Lung (tissue), 12 donors: ENCODE measurements around the gene OSBPL3. TPM values are rescaled to one million over a fixed set of nuclear protein-coding genes. Genes with fewer than 3 reads are reported as not detected.

Experiments used
- ATAC-seq: fragments of 200-7000 bp; cut with Tn5 transposase; one replicate; pipeline ENCODE4 v1.9.1; 2020; ENCODE audit warnings: moderate number of reproducible peaks; ENCODE audit not compliant: insufficient read depth, low FRiP score
- DNase-seq, 3 donors: peaks; one replicate each; pipeline ENCODE4 v3.0.0-alpha.2; 2013 to 2017
- H3K27ac ChIP-seq, 2 donors: one replicate each; pipeline ENCODE4 v1.5.1; 2013; ENCODE audit warnings: mild to moderate bottlenecking in 2 of 2, moderate library complexity in 2 of 2, control low read depth in 1 of 2, inconsistent platforms in 1 of 2, low read depth in 1 of 2, low read length in 1 of 2
- H3K27me3 ChIP-seq, 3 donors: one replicate each; pipeline ENCODE4 v1.5.1; 2013; ENCODE audit warnings: low read length in 2 of 3; ENCODE audit not compliant: control insufficient read depth in 3 of 3, insufficient read depth in 3 of 3
- H3K36me3 ChIP-seq, 4 donors: one replicate each; pipeline ENCODE4 v1.5.1; 2013; ENCODE audit warnings: low read length in 4 of 4, mild to moderate bottlenecking in 1 of 4, moderate library complexity in 1 of 4; ENCODE audit not compliant: control insufficient read depth in 4 of 4, insufficient read depth in 4 of 4
- H3K4me1 ChIP-seq, 5 donors: one replicate each; pipeline ENCODE4 v1.5.1; 2013; ENCODE audit warnings: low read length in 5 of 5, mild to moderate bottlenecking in 2 of 5, moderate library complexity in 1 of 5; ENCODE audit not compliant: control insufficient read depth in 5 of 5, insufficient read depth in 5 of 5
- H3K4me3 ChIP-seq: one replicate; pipeline ENCODE4 v1.5.1; 2013; ENCODE audit warnings: mild to moderate bottlenecking, control low read depth, moderate library complexity
- H3K9ac ChIP-seq, 2 donors: one replicate each; pipeline ENCODE4 v1.5.1; 2013; ENCODE audit warnings: low read length in 2 of 2, control low read depth in 1 of 2; ENCODE audit not compliant: insufficient read depth in 1 of 2
- H3K9me3 ChIP-seq, 4 donors: one replicate each; pipeline ENCODE4 v1.5.1; 2013; ENCODE audit warnings: low read length in 3 of 4, mild to moderate bottlenecking in 1 of 4, moderate library complexity in 1 of 4; ENCODE audit not compliant: control insufficient read depth in 4 of 4, insufficient read depth in 3 of 4
- CTCF ChIP-seq: IDR thresholded peaks from 2 replicates; pipeline ENCODE4 v1.5.1; 2012; ENCODE audit warnings: mild to moderate bottlenecking; ENCODE audit errors: control extremely low read depth, extremely low read depth
- WGBS, 2 donors: extraction: QIAGEN DNeasy Blood & Tissue Kit; methylation state at CpG; one replicate each; pipeline ENCODE4 v1.1.7; 2013; 5-methylcytosine and 5-hydroxymethylcytosine counted together
- polyA plus RNA-seq, 2 donors: library from polyadenylated mRNA; stranded (reverse); fragments of 200-250 nt; gene quantifications; one replicate each; pipeline ENCODE4 v1.2.1, GENCODE V29; 2013
- total RNA-seq, 2 donors: library from RNA; depleted of rRNA in 1 of 2; stranded (reverse); fragments of >200 nt in 1 of 2; gene quantifications; one replicate each; pipeline ENCODE4 v1.2.1, GENCODE V29; 2014 to 2021
- donor health status: control.
- donor health status: control.
- donor health status: Bipolar disorder and iron deficiency.
- donor health status: healthy.
- donor health status: DM: yes; HTN: yes; CAD: no.

OSBPL3 gene
- total and polyA plus RNA-seq, 4 donors = 8.6 to 32.0 (median 20.4) TPM

- no peak for ATAC-seq
- Histone ChIP-seq H3K4me3 (no peak overlapping the region), H3K4me1 (peaks cover 0 to 4% (median 0%) of the 10 kb centered on the region in 5 donors), H3K9ac (no peak overlapping the region), H3K27ac (no peak overlapping the region), H3K36me3 (no peaks in the 10 kb centered on the region), H3K27me3 (no peaks in the 10 kb centered on the region), H3K9me3 (no peaks in the 10 kb centered on the region)
- TF ChIP-seq CTCF = no peak
- no peak for DNase-seq
- 62 to 84% methylated on average over 1 of the region's 1 CpG for WGBS, 2 donors
These were observed 80.8 kb downstream of the OSBPL3 start for GRCh38 chr7:24899161-24899560.

GRCh38 chr7:24898691-24899090 lies 81.3 kb downstream of the OSBPL3 start:
- Histone ChIP-seq H3K9ac (no peak overlapping the region), H3K27ac (no peak overlapping the region), H3K4me3 (no peak overlapping the region), H3K36me3 (no peaks in the 10 kb centered on the region), H3K4me1 (peaks cover 0 to 4% (median 0%) of the 10 kb centered on the region in 5 donors), H3K27me3 (no peaks in the 10 kb centered on the region), H3K9me3 (no peaks in the 10 kb centered on the region)
- DNase-seq (no peak), ATAC-seq (no peak)
- WGBS, 2 donors = 79 to 85% methylated on average over 4 of the region's 4 CpGs
- TF ChIP-seq CTCF = no peak

- Histone ChIP-seq H3K27me3 (no peaks in the 10 kb centered on the region), H3K36me3 (no peaks in the 10 kb centered on the region), H3K4me3 (no peak overlapping the region), H3K4me1 (peaks cover 0 to 4% (median 0%) of the 10 kb centered on the region in 5 donors), H3K27ac (no peak overlapping the region), H3K9me3 (no peaks in the 10 kb centered on the region), H3K9ac (no peak overlapping the region)
- no peak for TF ChIP-seq CTCF
- WGBS, 2 donors = 34 to 48% methylated on average over 4 of the region's 4 CpGs
- ATAC-seq (no peak), DNase-seq (no peak)
These were observed 83.9 kb downstream of the OSBPL3 start for GRCh38 chr7:24896031-24896501.
